GM20000 (cell line): ENCODE measurements around the gene ZNF394.
"Not testable (repeated sequence)": the region's sequence is repeated elsewhere in the genome, so short reads cannot be mapped to it uniquely, and the experiment has no call there.

ENCODE experiments used
- DNase-seq: peaks from one replicate; pipeline ENCODE4 v3.0.0; 2012; ENCODE audit warnings: low spot score
- TF ChIP-seq, protein P1 (sequence below): IDR thresholded peaks from 2 replicates; pipeline ENCODE4 v1.5.1; 2012; ENCODE audit warnings: mild to moderate bottlenecking, control low read depth; ENCODE audit errors: extremely low read depth, missing control alignments

ZNF394 gene

DNA sequence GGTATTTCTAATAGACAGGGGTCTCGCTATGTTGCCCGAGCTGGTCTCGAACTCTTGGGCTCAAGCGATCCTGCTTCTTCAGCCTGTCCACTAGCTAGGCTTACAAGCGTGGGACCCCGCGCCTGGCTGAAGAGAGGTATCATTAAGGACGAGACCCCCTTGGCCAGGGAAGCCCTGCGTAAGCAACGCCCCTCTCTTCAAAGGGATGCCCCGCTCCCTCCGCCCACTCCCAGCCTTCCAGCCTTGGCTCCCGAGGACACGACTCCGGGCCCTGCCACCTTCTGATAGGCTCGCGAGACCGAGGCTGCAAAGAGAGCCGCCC, 4.2 kb upstream of the ZNF394 start:
- TF ChIP-seq, protein P1, sequence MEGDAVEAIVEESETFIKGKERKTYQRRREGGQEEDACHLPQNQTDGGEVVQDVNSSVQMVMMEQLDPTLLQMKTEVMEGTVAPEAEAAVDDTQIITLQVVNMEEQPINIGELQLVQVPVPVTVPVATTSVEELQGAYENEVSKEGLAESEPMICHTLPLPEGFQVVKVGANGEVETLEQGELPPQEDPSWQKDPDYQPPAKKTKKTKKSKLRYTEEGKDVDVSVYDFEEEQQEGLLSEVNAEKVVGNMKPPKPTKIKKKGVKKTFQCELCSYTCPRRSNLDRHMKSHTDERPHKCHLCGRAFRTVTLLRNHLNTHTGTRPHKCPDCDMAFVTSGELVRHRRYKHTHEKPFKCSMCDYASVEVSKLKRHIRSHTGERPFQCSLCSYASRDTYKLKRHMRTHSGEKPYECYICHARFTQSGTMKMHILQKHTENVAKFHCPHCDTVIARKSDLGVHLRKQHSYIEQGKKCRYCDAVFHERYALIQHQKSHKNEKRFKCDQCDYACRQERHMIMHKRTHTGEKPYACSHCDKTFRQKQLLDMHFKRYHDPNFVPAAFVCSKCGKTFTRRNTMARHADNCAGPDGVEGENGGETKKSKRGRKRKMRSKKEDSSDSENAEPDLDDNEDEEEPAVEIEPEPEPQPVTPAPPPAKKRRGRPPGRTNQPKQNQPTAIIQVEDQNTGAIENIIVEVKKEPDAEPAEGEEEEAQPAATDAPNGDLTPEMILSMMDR, result no peak

DNA sequence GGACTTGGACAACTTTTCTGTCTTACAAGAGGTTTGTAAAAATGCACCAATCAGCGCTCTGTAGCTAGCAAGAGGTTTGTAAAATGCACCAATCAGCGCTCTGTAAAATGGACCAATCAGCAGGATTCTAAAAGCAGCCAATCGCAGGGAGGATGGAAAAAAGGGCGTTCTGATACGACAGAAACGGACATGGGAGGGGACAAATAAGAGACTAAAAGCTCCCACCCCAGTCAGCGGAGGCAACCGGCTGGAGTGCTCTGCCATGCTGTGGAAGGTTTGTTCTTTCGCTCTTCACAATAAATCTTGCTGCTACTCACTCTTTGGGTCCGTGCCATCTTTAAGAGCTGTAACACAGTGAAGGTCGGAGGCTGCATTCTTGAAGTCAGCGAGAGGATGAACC, 1.2 kb upstream of the ZNF394 start:
- not testable (repeated sequence) for DNase-seq

More for the DNA sequence above, 4.2 kb upstream of the ZNF394 start:
- no peak for DNase-seq

DNA sequence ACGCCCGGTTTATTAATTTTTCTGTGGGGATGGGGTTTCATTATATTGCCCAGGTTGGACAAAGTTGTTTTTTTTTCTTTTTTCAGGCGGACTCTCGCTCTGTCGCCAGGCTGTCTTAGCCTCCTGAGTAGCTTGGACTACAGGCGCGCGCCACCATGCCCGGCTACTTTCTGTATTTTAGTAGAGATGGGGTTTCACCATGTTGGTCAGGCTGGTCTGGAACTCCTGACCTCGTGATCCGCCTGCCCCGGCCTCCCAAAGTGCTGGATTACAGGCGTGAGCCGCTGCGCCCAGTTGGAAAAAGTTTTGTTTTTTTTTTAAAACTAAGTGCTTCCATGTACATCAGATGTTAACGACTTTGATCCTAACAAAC, 542 bp upstream of the ZNF394 start:
- TF ChIP-seq, protein P1, result no peak
- no peak for DNase-seq

DNA sequence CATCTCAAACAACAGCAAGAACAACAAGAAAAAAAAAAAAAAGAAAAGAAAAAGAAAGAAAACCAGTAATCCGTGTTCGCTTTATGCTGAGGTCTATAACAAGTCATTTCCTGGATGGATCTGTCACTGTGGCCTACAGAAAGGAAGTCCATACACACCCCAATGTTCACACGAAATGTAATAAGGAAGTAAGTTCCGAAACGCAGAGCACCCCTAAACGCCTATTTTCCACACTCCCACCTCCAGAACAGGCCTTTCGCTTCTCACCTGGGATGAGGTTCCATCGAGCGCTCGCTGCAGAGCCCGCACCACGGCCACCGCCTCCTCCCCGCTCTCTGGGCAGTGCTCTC, 735 bp downstream of the ZNF394 start:
- DNase-seq, result no peak
- TF ChIP-seq, protein P1, result no peak

DNA sequence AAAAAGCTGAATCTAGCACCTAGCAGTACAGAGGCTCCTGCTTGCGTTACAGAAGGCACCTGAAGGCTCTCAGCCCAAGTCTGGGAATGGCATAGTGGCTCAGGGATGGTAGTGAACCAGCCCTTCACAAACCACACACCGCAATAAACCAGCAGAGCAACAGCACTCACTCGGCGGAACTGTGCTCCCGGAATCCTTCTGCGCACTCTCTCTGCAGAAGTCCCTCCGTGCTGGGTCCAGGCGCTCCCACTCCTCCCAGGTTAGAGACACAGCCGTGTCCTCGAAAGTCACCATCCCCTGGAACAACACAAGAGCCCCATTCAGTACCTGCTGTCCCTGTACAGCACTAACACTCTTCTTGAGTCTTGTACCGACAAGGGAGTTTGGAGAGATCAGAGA, 1.5 kb downstream of the ZNF394 start:
- no peak for DNase-seq

DNA sequence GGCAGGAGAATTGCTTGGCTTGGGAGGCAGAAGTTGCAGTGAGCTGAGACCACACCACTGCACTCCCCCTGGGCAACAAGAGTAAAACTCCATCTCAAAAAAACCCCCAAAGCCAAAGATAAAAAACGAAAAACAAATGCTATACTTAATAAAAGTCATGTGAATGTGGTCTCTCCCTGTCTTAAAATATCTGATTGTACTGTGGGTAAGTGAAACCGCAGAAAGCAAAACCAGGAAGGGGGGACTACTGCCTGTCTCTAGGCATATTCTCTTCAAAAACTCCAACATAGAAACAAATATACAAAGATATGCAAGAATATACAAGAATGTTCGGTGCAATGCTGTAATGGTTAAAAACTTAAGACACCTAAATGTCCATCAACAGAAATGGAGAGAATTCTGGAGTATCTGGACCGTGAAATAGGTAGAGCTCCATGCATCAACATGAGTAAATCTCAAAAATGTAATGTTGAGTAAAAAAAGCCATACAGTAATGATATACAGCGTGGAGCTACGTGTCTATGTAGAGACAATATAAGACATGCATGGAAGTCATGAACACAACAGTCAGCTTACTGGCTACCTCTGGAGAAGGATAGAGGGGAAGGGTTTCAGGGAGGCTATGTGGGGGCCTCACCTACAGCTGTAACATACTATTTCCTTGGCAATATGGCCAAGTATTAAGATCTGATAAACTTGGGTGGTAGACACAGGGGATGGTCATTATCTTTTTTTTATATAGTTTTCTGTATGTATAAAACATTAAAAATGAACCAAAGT, 2.1 kb downstream of the ZNF394 start:
- TF ChIP-seq, protein P1, result no peak
- no peak for DNase-seq

More for the DNA sequence above, 1.5 kb downstream of the ZNF394 start:
- TF ChIP-seq, protein P1, result no peak

DNA sequence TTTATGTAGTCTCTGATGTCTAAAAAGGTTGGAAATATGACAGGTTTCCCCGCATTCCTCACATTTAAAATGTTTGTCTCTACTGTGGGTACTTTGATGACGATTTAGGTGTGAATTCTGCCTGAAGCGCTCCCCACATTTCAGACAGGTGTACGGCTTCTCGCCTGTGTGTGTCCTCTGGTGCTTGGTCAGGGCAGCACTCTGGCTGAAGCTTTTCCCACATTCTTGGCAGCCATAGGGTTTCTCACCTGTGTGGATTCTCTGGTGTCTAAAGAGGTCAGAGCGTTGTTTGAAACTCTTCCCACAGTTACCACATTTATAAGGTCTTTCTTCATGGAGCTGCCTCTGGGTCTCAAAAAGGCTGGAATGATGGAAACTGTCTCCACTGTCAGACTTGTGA, 6.3 kb downstream of the ZNF394 start:
- TF ChIP-seq, protein P1, result no peak
- no peak for DNase-seq

DNA sequence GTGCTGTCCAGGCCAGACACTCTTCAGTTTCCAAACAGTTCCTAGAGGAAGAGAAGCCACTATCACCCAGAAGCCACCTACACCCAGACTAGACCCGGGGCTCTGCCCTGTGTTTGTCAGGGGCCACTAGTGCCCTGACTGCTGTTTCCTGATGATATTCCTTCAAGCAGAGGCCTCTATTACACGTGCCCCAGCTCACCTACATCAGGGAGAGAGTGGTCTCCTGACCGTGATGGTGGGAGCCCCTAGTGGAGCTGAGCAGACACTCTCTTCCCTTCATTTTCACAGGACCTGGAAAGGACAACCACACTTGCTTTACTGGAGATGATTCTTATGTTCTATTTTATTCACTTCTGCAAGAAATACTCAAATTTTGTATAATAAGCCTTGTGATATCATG, 9.2 kb downstream of the ZNF394 start:
- no peak for DNase-seq
- TF ChIP-seq, protein P1, result no peak
